Stimulated activated CD4-positive, alpha-beta T cell treated with anti-CD3 and anti-CD28 coated beads, Interleukin-12 subunit alpha, Interleukin-12 subunit beta, amount 100 ng/mL, for 48 hours (primary cell): ENCODE data around the gene TRIOBP.

Experiments
- DNase-seq, 3 donors: peaks; one replicate each; pipeline ENCODE4 v3.0.0-alpha.2; 2020; ENCODE audit warnings: low read depth in 2 of 3, low spot score in 1 of 3

The TRIOBP gene

GRCh38 chr22:37802310-37803194, 105.7 kb downstream of the TRIOBP start:
- DNase-seq, result no peak

- DNase-seq, result no peak
Observed at GRCh38 chr22:37803195-37803638, 106.4 kb downstream of the TRIOBP start.

- no peak for DNase-seq
Observed at GRCh38 chr22:37803639-37804351, 106.9 kb downstream of the TRIOBP start.

- no peak for DNase-seq
Observed at GRCh38 chr22:37804352-37804880, 107.6 kb downstream of the TRIOBP start.

GRCh38 chr22:37804881-37805809, 108.3 kb downstream of the TRIOBP start:
- peak; percentile 73 to 77 (median 74) for DNase-seq

- no peak for DNase-seq
Observed at GRCh38 chr22:37805810-37806277, 109.0 kb downstream of the TRIOBP start.

- no peak for DNase-seq
Observed at GRCh38 chr22:37806409-37807333, 109.8 kb downstream of the TRIOBP start.

GRCh38 chr22:37807410-37808293, 110.8 kb downstream of the TRIOBP start, which contains the start of gene GCAT:
Gene GCAT, plus strand, starts transcription at chr22:37807934. Its CDS starts 34 bp downstream, at chr22:37807968.
- peak; percentile 83 to 92 (median 87) for DNase-seq

GRCh38 chr22:37808294-37808657, 111.4 kb downstream of the TRIOBP start:
- no peak for DNase-seq

GRCh38 chr22:37809672-37810333, 113.0 kb downstream of the TRIOBP start:
- no peak for DNase-seq

GRCh38 chr22:37811867-37812266, 115.0 kb downstream of the TRIOBP start:
- no peak for DNase-seq

GRCh38 chr22:37812869-37813678, 116.2 kb downstream of the TRIOBP start:
- DNase-seq, result no peak

GRCh38 chr22:37815593-37815992, 118.7 kb downstream of the TRIOBP start:
- DNase-seq, result no peak

GRCh38 chr22:37816543-37817180, 119.8 kb downstream of the TRIOBP start:
- DNase-seq, result no peak

GRCh38 chr22:37817705-37818408, 121.0 kb downstream of the TRIOBP start:
- peak; percentile 68 to 89 (median 81) for DNase-seq
